ENCODE measurements around the gene OSR1.

GRCh38 chr2:19362094-19362754 lies 3.8 kb upstream of the OSR1 start:
- TF ChIP-seq CTCF (IDR thresholded peaks at IDR 0.05) (no peak), POLR2AphosphoS5 (IDR thresholded peaks at IDR 0.05) (peak in 1 of 3 donors; percentile 7), POLR2A (IDR thresholded peaks at IDR 0.05) (no peak)
